ENCODE results near the gene HYDIN.
"Not testable (repeated sequence)": the region's sequence is repeated elsewhere in the genome, so short reads cannot be mapped to it uniquely, and the experiment has no call there.

- TF ChIP-seq CTCF (IDR thresholded peaks at IDR 0.05); POLR2A (IDR thresholded peaks at IDR 0.05; ENCODE audit: low read length); HOXB5 (CRISPR knock-in tag; IDR thresholded peaks at IDR 0.05); ZFP36 (IDR thresholded peaks at IDR 0.05; ENCODE audit: borderline replicate concordance, partially characterized antibody); REST (IDR thresholded peaks at IDR 0.05); JUN (IDR thresholded peaks at IDR 0.05); ZSCAN20 (CRISPR knock-in tag; IDR thresholded peaks at IDR 0.05); E2F6 (IDR thresholded peaks at IDR 0.05; ENCODE audit: borderline replicate concordance, low read depth); JUNB (IDR thresholded peaks at IDR 0.05); CBX8 (IDR thresholded peaks at IDR 0.05); HOXB13 (CRISPR knock-in tag; IDR thresholded peaks at IDR 0.05; ENCODE audit: low read depth): not testable (repeated sequence)
These were observed 290.7 kb downstream of the HYDIN start for GRCh38 chr16:70939690-70940359.

All from A549 (cell line).